Right lung (tissue), 5 donors: Measurements from ENCODE around the gene SGSH. TPM values are rescaled to one million over a fixed set of nuclear protein-coding genes. Genes with fewer than 3 reads are reported as not detected.

Source experiments
- DNase-seq, 2 donors: peaks; one replicate each; pipeline ENCODE4 v3.0.0-alpha.2; 2013
- polyA plus RNA-seq, 5 donors: library from polyadenylated mRNA; unstranded; fragments of 120-200 nt; gene quantifications; one replicate each; pipeline versions ENCODE4 v1.2.1 to v1.2.3, GENCODE V29; 2013; ENCODE audit warnings: inconsistent platforms in 1 of 5, low replicate concordance in 1 of 5; ENCODE audit not compliant: insufficient read length in 5 of 5, insufficient read depth in 1 of 5

SGSH gene
- polyA plus RNA-seq, 5 donors, result 34.8 to 43.7 (median 41.2) TPM

GRCh38 chr17:80185968-80186367 is 34.2 kb downstream of the SGSH start:
- DNase-seq, result no peak

GRCh38 chr17:80184423-80184714 is 35.8 kb downstream of the SGSH start:
- no peak for DNase-seq

GRCh38 chr17:80183581-80184422 is 36.3 kb downstream of the SGSH start:
- DNase-seq, result no peak

- DNase-seq, result no peak
These were observed 37.3 kb downstream of the SGSH start for GRCh38 chr17:80182845-80183223.

GRCh38 chr17:80182118-80182844 is 37.9 kb downstream of the SGSH start:
- no peak for DNase-seq

DNA sequence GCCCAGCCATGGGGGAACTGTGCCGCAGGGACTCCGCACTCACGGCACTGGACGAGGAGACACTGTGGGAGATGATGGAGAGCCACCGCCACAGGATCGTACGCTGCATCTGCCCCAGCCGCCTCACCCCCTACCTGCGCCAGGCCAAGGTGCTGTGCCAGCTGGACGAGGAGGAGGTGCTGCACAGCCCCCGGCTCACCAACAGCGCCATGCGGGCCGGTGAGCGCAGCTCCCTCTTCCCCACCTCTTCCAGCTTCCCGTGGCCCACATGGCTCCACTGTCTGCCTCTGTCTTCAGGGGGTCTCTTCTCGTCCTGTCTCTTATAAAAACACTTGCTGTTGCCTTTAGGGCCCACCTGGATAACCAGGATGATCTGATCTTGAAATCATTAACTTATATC is 38.7 kb downstream of the SGSH start:
- DNase-seq, result no peak

DNA sequence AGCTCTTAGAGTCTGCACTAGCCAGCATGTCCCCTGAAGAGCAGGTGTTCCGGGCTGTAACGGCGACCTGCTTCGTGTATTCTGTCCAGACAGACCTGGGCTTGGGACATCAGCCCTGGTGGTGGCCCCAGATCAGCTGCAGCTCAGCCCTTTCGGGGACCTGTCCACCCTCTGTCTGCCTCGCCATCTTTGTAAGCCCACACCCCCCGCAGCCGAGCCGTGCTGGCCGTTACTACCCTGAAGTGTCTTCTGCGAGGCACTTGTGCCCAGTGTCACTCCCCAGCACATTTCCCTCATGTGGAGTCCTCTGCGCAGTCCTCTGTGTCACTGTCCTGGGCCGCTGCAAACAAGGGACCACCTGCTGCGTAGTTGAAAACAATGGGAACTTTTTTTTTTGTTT is 39.9 kb downstream of the SGSH start:
- no peak for DNase-seq

GRCh38 chr17:80177986-80178595 is 42.0 kb downstream of the SGSH start:
- DNase-seq, result no peak

GRCh38 chr17:80176757-80177156 is 43.4 kb downstream of the SGSH start:
- DNase-seq, result no peak

GRCh38 chr17:80173916-80174315 is 46.2 kb downstream of the SGSH start:
- DNase-seq, result no peak

DNA sequence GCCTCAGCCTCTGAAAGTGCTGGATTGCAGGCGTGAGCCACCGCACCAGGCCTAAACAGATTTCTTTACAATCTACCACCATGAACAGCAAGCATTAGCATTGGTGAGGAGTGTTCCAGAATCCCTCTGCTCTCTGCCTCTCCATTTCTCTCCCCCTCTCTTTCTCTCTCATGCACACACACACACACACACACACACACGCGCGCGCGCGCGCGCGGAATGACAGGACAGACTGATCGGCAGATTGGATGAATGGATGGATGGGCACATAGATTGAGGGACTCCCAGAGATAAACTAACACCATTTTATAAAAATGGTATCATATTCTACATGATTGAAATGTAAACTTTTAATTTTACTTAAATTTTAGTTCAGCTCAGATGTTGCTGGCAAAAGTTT is 47.0 kb downstream of the SGSH start:
- DNase-seq, result no peak

DNA sequence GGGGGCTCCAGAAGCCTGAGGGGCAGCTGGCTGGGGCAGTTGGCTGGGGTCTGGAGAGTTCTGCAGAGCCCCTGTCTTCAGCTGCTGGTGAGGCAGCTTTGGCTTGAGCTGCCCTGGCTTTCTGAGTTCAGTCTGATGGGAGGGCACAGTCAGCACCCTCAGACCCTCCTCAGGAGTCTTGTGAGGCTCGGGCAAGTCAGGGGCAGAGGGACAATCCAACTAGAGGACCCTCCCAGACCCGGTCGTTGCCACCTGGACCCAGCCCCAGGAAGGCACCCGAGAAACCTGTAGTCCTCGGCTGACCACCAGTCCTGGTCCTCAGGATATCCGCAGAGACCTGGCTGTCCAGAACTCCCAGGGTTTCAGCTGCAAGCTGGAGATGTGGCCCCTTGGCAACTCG is 48.5 kb downstream of the SGSH start:
- DNase-seq, result no peak

DNA sequence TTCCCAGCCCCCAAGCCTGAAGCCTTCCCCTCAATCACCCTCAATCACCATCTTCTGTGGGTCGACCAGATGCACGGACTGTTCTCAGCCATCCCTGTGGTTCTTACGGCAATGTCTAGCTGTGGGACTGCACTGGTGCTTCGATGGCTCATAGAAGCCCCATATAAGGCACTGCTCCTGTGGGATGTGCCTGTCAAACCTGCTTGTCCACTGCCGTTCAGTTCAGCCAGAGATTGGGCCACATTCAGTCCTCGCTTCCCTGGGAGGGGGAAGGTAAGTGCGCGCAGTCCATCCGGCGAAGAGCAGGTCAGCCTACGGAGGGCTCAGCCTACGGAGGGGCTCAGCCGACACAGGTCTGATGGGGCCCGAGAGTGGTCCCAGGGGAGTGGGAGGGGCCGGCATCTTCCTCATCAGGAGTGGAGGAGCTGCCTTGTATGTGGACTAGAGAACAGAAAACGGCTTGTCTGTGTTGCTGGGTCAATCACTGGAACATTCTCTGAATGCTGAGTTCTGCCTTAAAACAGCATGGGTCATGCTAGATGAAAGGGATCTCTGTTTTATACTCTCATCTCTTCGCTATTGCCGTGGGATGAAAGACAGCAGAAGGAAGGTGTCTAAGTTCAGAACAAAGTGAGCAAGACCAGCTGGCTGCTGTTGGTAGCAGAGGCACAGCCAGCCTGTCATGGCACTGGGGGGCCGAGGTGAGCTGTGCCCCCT is 50.2 kb downstream of the SGSH start, which contains the start of gene CARD14:
Gene CARD14 (plus strand): TSS at position 247 of the 717 bp plus-strand sequence. CDS start 11,409 bp downstream, outside the sequence.
- DNase-seq, result no peak

DNA sequence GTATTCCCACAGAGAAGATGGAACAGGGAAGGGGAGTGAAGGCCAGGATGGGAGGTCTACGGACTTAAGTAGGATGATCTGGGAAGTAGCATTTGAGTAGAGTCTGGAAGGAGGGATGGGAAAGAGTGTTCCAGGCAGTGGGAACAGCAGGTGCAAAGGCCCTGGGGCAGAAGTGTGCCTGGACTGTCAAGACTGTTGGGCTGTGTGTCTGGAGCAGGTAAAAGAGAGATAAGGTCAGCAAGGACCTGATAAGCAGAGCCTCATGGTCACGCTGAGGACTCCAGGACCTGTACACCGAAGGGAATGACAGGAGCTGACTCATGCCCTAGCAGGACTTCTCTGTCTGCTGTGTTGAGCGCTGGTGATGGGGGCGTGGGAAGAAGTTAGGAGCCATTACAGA is 51.0 kb downstream of the SGSH start:
- no peak for DNase-seq

DNA sequence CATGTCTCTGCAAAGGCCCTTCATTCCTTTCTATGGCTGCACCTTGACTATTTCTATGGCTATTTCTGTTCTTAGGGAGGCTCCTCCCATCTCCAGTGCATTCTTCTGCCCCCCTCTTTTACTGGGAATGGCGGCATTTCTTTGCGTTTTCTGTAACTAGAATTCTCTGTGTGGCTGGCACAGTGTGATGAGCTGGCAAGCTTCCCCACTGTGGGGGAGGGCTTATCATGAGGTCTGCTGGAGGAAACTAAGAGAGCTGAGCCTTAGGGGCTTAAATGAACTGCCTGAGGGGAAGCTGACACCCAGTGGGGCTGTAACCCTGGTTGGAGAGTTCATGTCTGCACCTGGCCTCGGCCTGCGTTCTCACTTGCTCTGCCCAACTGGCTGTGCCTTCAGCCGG is 51.8 kb downstream of the SGSH start:
- no peak for DNase-seq

- no peak for DNase-seq
These were observed 53.7 kb downstream of the SGSH start for GRCh38 chr17:80166446-80166845.

DNA sequence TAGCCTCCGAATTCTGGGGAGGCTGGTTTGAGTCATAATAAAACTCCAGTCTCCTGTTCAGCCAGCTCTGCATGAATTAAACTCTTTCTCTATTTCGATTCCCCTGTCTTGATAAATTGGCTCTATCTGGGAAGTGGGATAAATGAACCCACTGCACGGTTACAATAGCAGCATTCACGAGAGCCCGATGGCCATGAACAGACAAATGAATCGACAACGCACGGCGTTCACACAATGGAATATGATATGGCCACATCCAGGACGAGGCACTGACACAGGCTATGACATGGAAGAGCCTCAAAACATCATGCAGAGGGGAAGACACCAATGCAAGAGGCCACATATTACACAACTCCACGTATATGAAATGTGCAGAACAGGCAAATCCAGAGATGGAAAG is 55.9 kb downstream of the SGSH start:
- DNase-seq, result no peak

DNA sequence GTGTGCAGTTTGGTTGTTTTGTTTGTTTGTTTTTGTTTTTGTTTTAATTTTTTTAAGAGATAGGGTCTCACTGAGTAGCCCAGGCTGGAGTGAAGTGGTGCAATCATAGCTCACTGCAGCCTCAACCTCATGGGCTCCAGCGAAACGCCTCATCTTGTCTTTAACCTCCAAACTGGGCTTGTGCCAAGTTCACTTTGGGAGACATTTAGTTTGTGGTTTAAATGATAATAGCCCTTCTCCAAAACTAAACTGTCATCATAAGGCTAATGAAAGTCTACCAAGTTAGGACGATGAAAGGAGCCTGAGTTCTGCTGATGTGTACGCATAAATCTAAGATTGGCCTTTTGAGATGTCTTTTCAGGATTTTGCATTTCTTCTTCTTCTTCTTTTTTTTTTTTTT is 56.8 kb downstream of the SGSH start:
- DNase-seq, result no peak

DNA sequence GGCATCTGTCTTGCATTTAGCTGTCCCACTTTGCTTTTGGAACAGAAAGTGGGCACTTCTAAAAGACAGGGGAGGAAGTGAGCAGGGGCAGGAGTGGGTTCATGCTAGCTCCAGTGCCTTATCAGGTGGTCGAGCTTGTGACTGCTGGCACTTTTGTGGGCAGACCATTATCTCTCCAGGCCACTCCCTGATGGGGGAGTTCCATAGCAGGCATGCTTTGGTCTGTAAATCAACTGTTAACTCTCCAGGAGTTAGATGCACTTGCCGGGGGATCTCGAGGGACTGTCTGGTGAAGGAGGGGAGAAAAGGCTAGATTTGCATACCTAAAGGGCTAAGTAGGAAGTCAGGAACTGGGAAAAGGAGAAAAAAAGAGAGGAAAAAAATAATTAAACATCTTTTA is 59.6 kb downstream of the SGSH start:
- DNase-seq, result no peak
